IPS DF 4.7 (cell line): Measurements from ENCODE around the gene CCHCR1.

ENCODE experiments used
- DNase-seq: peaks from one replicate; pipeline ENCODE4 v3.0.0-alpha.2; 2013; ENCODE audit warnings: low spot score; ENCODE audit errors: extremely low read depth

The CCHCR1 gene

DNA sequence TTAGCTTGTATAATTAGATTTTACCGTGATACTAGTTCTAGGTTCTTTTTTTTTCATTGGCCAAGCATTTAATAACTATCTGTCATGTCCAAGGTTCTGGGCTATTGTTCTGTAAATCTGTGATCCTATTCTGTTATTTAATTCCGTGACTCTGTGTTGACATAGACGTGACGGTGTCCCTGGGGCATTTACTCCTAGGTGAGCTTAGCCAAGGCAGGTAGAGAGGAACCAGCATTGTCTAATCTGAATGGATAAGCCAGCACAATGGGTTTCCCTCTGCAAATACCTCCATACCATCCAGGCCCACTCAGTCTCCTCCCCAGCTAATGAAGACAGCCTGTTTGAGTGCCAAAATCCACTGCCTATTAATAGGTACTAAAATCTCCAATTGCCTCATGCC, 28.5 kb downstream of the CCHCR1 start:
- DNase-seq = no peak

GRCh38 chr6:31128093-31128676, 29.4 kb downstream of the CCHCR1 start:
- no peak for DNase-seq

DNA sequence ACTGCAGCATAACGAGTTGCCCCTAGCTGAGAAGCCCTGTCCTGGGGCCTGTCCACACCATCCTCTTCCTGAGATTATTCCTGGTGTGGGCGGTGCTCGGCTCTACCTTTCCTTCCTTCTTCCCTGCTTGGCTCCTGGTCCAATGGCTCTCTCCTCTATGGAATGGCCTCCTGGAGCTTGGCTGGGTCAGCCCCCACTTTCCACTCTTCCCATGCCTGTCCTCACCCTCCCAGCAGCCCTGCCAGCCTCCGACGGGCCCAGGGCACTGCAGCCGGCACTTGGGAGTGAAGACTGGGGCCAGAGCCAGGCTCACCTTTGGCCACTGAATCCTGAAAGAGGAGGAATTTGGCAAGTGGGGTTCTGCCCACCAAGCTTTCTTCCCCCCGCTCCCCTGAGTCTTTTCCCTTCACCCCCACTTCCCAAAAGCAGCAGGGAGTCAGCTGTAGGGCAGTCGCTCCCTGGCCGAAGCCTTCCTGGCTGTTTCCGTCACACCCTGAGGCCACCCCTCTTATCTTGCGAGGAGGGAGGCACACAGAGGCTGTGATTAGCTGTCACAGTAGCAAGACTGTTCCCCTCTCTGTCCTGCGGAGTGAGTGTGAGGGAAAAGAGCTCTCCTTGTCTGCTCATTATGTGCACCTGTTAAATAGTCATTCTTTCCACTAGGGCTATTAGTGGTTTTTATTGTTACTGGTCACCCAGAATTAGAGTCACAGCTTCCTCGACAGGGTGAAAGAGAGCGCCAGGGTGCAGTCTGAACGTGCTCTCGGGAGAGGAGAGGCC, 31.0 kb downstream of the CCHCR1 start:
- no peak for DNase-seq

GRCh38 chr6:31125586-31126363, 31.8 kb downstream of the CCHCR1 start:
- no peak for DNase-seq

DNA sequence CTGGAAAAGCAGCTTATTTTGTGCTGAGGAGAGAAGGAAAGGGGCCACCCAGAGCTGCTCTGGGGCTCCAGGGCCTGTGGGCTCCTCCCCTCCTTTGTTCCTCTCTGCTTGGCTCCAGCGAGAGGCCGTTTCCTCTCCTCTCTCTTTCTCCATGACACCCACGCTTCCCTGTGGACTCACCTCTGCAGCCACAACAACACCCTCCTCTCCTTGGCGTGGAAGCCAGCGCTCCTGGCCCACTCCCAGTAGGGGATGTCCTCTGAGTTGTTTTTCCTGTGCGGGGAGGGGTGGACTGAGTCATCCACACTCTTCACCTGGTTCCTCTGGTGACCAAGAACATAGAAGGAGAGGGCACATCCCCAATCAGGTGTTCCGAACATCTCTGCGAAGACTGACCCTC, 32.4 kb downstream of the CCHCR1 start:
- DNase-seq = no peak

DNA sequence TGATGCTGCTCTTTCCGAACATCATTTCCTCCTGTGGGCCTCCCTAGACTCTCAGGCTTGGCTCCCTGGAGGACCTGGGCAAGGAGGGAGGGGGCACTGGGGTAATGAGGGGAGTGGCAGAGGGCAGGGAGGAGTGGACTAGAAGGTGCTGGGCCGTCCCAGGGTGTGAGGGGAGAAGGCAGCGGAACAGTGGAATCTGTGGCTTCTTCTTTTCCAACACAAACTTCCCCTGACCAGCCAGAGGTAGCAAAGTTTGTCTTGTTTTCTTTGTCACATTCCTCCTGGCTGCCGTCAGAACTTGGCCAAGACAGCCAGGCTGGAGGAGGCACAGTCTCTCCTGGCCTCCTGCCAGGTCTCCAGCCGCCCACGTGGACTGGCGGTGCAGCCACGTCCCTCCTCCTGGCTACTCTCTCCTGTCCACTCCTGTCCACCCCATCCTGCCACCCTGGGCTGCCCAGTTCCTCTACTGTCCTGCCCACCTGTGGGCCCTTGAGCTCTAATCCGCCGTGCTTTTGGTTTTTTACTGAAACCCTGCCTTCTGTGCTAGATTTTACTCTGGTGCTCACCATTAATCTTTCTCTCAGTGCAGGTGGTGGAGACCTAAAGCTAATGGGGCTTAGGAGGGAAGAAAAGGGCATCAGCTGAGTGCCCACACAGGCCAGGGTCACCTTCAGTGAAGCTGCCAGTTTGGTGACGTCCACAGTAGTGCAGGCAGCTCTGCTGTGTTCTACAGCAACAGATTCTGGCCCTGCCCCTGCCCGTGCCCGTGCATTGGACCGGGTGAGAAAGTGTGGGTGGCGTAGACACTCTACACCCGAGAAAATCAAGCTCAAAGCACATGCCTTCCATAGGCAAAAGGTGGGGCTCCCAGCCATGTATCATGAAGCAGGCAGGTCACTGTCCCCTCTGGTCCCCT, 34.6 kb downstream of the CCHCR1 start:
- no peak for DNase-seq

DNA sequence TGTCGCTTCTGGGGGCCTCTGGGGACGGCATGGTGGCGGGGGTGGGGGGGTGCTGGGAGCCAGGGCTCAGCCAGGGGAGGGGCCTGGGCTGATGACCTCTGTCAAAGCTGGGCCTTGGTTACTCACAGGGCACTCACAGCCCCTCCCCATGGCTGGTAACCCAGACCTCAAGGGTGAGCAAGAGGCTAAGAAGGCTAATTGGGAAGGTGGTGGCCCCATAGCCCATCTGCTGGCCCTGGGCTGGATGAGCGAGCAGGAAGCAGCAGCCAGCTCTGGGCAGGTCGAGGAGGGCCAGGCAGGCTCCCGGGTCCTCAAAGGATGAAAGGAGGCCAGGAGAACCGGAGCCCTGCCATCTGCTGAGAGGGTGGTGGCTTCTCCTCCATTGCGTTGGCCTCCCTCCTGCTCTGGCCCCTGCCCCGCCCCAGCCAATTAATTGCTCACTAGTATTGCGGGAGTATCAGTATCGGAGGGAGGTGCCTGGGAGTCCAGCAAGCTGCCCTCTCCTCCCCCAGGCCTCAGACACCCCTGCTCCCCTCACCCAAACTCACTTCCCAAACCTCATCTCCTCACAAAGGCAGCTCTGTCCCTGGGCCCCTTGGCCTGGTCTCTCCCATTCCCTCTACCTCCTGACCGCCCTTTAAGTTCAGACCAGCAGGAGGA, 36.3 kb downstream of the CCHCR1 start:
- DNase-seq = no peak

DNA sequence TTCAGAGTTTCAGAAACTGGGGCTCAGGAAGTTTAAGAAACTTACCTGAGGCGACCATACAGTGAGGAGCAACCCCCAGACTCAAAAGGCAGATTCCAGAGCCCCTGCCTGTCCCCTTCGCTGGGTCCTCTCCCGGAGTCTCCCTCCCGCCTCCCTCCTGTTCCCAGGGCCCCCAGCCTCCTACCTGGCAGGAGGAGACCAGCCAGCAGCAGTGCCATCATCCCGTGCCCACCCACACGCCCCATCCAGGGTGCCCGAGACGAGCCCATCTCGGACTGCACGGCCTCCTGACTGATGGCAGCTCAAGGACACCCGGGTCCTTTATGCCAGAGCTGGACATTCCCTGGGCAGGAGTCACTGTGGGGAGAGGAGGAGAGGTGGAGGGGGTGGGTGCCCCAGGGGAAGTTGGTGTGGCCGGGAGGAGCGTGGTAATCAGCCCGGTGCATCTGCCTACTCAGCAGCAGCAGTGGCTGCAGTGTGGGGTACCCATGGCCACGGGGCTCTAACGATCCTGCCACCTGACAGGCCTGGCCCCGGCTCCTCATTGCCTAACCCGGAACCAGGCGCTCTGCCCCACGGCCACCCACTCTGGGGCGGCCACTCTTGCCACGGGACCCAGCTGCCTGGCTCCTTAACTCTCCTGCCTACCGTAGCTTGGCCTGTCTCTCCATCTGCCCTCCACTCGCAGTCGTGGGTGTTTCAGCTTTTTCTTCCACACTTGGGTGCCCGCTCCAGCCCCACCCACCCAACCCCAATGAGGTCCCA, 37.3 kb downstream of the CCHCR1 start, which contains the start of gene CDSN:
Gene CDSN, minus strand, starts transcription at position 296 of the 765 bp plus-strand sequence. Its CDS starts 27 bp downstream, at position 269.
- no peak for DNase-seq

DNA sequence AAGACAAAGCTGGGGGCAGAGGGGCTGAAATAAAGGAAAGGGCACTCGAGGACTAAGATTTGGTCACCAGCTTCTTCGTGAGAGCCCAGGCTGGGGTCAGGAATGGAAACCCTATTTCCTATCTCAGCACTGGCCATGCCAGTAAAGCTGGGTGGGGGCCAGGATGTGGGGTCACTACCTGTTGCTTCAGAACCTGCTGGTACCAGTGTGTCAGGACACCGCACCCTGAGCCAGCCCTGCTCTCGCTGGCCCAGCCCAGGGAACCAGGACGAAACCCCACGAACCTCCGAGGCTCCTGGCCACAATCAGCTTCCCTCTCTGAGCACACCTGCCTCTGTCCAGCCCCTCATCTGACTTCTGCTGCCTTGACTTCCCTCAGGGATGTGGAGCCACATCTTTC, 39.4 kb downstream of the CCHCR1 start:
- DNase-seq = no peak

DNA sequence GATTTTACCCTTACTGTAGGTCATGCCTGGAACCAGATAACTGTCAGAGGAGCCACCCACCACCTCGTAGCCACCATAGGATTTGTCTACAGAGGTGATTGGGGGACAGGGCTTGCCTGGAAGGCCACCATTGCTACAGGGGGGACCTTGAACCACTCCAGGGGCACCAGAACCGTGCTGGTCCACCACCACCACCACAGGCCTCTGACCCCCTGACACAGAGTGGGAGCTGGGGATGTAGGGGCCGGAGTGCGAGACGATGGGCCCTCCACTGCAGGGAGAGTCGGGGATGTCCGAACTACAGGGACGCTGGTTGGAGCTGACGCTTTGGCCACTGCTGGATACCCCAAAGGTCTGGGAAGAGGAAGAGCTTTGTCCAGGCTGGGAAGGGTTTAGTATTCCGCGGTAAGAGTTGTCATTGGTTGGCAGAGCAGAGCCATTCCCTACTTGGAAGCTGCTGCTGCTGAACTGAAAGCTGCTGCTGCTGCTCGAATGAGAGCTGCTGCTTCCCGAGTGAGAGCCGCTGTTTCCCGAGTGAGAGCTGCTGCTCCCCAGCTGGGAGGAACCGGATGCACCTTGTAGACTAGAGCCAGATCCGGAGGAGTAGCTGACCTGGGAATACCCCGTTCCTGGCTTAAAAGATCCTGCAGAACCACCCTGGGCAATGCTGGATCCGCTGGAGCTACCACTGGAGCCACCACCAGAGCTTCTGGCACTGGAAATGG, 40.8 kb downstream of the CCHCR1 start:
- no peak for DNase-seq

DNA sequence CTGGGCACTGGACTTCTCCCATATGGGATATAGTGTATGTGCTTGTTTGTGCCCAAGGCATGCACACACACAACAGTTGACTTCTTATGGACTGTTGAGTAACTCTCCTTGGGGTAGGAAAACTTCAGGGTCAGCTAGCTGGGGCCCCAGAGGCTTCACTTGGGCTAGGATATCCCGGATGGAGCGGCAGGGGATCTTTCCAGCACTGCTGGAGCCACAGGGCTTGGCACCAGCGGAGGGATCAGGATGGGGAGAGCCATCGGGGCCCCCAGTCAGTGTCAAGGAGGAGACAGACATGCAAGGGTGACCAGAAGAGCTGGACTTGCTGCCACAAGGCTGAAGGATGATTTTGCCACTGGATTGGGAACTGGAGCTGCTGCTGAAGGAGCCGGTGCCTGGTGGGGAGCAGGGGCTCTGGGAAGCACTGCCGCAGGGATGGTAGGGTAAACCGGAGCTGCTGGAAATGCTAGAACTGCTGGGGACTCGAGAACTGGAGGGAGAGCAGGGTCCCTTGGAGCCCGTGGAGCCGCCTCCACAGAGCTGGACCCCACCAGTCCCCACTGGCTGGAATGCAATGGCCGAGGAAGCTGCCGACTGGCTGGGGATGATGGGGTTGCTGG, 41.6 kb downstream of the CCHCR1 start:
- no peak for DNase-seq

DNA sequence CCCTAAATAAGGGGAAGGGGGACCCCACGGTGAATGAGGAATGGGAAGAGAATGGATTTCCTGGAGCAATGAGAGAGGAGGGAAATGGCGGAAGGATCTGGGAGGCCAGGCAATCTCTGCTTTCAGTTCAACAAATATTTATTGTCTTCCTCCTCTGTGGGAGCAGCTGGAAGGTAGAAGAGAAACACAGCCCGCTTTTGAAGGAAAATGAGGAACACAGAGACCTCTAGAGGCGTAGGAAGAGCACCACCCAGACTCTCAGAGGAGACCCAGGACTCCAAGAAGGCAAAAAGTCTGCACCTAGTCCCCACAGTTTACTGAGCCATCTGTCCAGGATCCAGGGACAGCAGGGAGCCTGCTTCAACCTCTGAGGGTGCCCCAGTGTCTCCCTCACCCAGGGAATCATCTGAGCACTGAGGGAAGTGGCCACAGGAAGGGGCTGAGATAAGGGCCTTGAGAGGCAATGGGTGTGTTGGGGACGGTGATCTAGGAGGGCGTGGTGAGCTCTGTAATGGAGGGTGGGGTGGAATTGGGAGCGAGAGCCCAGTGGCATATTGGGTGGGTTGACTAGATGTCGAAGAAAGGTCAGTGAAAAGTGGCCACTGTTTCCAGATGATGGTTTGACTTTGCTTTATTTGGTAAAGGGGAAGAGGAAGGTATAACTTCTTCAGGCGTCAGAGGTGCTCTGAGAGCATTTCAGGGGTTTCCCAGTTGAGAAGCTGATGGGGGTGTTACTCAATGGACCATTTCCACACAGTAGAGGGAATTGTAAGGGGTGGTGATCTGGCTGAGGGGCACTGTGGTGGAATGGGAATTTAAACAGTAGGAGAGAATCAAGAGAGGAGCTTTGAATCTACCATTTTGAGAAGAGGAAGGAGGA, 42.4 kb downstream of the CCHCR1 start:
- no peak for DNase-seq

GRCh38 chr6:31114541-31114878, 43.1 kb downstream of the CCHCR1 start, which contains the start of gene PSORS1C1:
PSORS1C1 (plus strand) TSS chr6:31114800; CDS start chr6:31129633, 14,833 bp downstream.
- no peak for DNase-seq

DNA sequence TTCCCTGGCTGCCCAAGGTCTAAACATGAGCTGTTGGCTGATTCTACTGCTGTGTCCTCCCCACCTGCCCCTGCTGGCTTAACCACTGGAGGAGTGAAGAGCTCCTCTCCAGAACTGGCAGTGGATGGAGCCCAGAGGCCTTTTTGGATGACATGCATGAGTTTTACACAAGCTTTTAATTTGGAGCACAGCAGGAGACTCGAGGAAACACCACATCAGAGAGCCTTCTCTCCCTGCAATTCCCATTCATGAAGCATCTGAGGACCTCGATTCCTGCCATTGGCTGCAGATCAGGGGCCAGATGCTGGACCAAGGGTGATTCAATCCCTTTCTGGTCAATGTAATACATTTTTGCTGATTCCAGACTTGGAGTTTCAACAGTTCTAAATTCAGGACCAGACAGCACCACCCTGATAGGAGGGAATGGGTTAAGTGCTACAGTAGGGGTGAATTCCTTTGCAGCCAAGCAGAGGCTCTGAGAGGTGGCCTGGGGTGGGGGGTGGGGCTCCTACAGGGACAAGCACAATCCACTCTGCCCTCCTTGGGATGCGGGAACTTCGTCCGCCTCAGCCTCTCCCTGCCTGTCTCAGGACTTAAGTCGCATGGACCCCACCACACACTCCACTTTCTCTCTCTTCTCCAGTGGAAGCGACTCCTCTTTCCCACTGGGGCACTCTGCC, 43.6 kb downstream of the CCHCR1 start:
- no peak for DNase-seq

- no peak for DNase-seq
These were observed 45.1 kb downstream of the CCHCR1 start, which contains the start of gene C6orf15 for GRCh38 chr6:31112478-31112877. C6orf15 (minus strand) TSS chr6:31112575; CDS start chr6:31112555, 20 bp downstream.

GRCh38 chr6:31111712-31112111, 45.9 kb downstream of the CCHCR1 start:
- no peak for DNase-seq
